K562 (cell line): ENCODE measurements around the gene THADA. TPM values are rescaled to one million over a fixed set of nuclear protein-coding genes. Genes with fewer than 3 reads are reported as not detected.

Experiments used
- LARP7 ChIP-seq: fragments of 450-650 bp; IDR thresholded peaks from 2 replicates; pipeline ENCODE4 v1.6.1; 2016
- MAZ ChIP-seq, 2 experiments: fragments of 450-650 bp in 1 of 2; sonication (generic) in 1 of 2; formaldehyde crosslinking; IDR thresholded peaks in 1 of 2; conservative IDR thresholded peaks in 1 of 2; 2 replicates each; pipeline versions ENCODE4 v1.4.0 to v1.5.0; 2020; ENCODE audit warnings: mild to moderate bottlenecking in 1 of 2, missing genetic modification reagents in 1 of 2
- MBD2 ChIP-seq: sonication (generic); IDR thresholded peaks from 2 replicates; pipeline ENCODE4 v1.6.1; 2016; ENCODE audit warnings: low read depth, borderline replicate concordance
- MEIS2 ChIP-seq: fragments of 450-650 bp; IDR thresholded peaks from 2 replicates; pipeline ENCODE4 v1.6.1; 2014; ENCODE audit warnings: mild to moderate bottlenecking; ENCODE audit not compliant: partially characterized antibody
- PKNOX1 ChIP-seq: fragments of 450-650 bp; IDR thresholded peaks from 2 replicates; pipeline ENCODE4 v1.6.1; 2016
- ZBTB49 ChIP-seq: sonication (generic); formaldehyde crosslinking; IDR thresholded peaks from 2 replicates; pipeline ENCODE4 v1.8.0; 2022; ENCODE audit warnings: missing genetic modification reagents, mild to moderate bottlenecking, borderline replicate concordance
- ZNF280A ChIP-seq: fragments of 450-650 bp; IDR thresholded peaks from 2 replicates; pipeline ENCODE4 v1.6.1; 2018; ENCODE audit warnings: mild to moderate bottlenecking, low read depth; ENCODE audit not compliant: partially characterized antibody
- polyA plus RNA-seq, 8 experiments: library from polyadenylated mRNA; depleted of rRNA in 4 of 8; stranded (reverse) in 5 of 8; unstranded in 3 of 8; fragments of >200 nt; fragmentation: Nextera tagmentation in 2 of 8; fragmentation: Illumina TruSeq in 1 of 8; extraction: Ambion mirVana in 2 of 8; extraction: Trizol in 1 of 8; gene quantifications; 2 replicates each; pipeline versions ENCODE4 v1.2.1 to v1.2.3, GENCODE V29; 2011 to 2014; ENCODE audit warnings: inconsistent platforms in 1 of 8, missing spikeins in 1 of 8
- total RNA-seq, 7 experiments: library from RNA; depleted of rRNA in 6 of 7; stranded (reverse); fragments of >200 nt in 6 of 7; fragmentation: Illumina TruSeq in 2 of 7; extraction: Trizol in 2 of 7; gene quantifications; 2 replicates each; pipeline versions ENCODE4 v1.2.1 to v1.2.3, GENCODE V29; 2011 to 2021; ENCODE audit warnings: low replicate concordance in 1 of 7

Gene THADA
- total and polyA plus RNA-seq, 9 of the 15 experiments (the other 6 are each of a cell fraction or from before 2014, with no cell fraction given): 17.8 to 34.7 (median 31.9) TPM

GRCh38 chr2:43612944-43613343 is 17.1 kb upstream of the THADA start (continued):
- TF ChIP-seq ZBTB49 (CRISPR knock-in tag) (no peak), ZNF280A (no peak), PKNOX1 (0 out of 2 replicates have a peak, but pooled peaks have one; percentile 8), MBD2 (no peak), MEIS2 (peak; percentile 40), LARP7 (no peak), MAZ (CRISPR knock-in tag; conservative IDR thresholded peaks at IDR 0.05 in 1 of 2, IDR thresholded peaks at IDR 0.05 in 1 of 2) (no peak)
